ENCODE measurements around the gene MACF1.

- TF ChIP-seq, protein P1, sequence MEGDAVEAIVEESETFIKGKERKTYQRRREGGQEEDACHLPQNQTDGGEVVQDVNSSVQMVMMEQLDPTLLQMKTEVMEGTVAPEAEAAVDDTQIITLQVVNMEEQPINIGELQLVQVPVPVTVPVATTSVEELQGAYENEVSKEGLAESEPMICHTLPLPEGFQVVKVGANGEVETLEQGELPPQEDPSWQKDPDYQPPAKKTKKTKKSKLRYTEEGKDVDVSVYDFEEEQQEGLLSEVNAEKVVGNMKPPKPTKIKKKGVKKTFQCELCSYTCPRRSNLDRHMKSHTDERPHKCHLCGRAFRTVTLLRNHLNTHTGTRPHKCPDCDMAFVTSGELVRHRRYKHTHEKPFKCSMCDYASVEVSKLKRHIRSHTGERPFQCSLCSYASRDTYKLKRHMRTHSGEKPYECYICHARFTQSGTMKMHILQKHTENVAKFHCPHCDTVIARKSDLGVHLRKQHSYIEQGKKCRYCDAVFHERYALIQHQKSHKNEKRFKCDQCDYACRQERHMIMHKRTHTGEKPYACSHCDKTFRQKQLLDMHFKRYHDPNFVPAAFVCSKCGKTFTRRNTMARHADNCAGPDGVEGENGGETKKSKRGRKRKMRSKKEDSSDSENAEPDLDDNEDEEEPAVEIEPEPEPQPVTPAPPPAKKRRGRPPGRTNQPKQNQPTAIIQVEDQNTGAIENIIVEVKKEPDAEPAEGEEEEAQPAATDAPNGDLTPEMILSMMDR (IDR thresholded peaks at IDR 0.05), result no peak
- no peak for TF ChIP-seq POLR2A (IDR thresholded peaks at IDR 0.05)
These were observed 113.6 kb downstream of the MACF1 start for GRCh38 chr1:39317910-39318633.
